HG02943 (cell line): Measurements from ENCODE around the gene GARIN3.

Experiments used
- ATAC-seq: cut with Tn5 transposase; IDR thresholded peaks from one replicate; pipeline ENCODE4 v1.9.1; 2021; ENCODE audit warnings: mild to moderate bottlenecking, low read depth, moderate library complexity; ENCODE audit not compliant: unreplicated experiment

Gene GARIN3

DNA sequence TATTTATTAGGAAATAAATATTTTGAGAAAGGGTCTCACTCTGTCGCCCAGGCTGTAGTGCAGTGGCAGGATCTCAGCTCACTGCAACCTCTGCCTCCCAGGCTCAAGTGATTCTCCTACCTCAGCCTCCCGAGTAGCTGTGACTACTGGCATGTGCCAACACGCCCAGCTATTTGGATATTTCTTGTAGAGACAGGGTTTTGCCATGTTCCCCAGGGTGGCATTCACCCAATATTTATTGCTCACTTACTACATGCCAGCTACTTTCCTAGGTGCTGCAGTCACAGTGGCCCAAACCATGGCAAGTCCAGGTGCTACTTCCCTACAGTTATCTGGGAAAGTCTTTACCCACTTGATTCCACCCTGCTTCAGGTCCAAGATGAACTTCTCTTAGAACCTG is 15.1 kb downstream of the GARIN3 start:
- ATAC-seq, result no peak

DNA sequence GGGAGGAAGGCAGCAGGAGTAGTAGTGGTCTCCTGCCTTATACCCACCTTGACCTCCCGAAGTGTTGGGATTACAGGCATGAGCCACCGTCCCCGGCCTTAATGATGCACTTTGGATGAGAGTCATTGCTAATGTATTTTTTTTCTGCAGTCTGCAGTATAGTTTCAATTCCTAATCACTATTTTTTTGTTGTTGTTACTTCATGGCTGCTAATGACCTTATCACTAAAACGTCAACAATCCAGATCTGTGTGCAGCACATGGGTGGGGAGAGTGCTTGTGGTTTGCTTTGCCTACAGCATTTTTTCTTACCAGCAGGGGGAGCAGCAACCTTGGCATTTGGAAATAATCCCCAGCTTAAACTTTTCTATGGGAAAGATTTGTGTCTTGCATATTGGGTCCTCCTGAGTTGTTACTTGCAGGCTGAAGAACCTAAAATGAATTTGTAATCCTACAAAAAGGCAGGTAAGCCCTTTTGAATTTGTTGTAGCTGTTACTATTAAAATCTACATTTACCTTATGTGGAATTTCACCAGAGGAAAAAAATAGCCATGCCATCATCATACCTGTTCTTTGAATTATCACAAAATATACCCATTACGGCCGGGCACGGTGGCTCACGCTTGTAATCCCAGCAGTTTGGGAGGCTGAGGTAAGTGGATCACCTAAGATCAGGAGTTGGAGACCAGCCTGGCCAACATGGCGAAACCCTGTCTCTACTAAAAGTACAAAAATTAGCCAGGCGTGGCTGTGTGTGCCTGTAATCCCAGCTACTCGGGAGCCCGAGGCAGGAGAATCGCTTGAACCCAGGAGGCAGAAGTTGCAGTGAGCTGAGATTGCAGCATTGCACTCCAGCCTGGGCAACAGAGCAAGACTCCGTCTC is 17.1 kb downstream of the GARIN3 start:
- no peak for ATAC-seq

DNA sequence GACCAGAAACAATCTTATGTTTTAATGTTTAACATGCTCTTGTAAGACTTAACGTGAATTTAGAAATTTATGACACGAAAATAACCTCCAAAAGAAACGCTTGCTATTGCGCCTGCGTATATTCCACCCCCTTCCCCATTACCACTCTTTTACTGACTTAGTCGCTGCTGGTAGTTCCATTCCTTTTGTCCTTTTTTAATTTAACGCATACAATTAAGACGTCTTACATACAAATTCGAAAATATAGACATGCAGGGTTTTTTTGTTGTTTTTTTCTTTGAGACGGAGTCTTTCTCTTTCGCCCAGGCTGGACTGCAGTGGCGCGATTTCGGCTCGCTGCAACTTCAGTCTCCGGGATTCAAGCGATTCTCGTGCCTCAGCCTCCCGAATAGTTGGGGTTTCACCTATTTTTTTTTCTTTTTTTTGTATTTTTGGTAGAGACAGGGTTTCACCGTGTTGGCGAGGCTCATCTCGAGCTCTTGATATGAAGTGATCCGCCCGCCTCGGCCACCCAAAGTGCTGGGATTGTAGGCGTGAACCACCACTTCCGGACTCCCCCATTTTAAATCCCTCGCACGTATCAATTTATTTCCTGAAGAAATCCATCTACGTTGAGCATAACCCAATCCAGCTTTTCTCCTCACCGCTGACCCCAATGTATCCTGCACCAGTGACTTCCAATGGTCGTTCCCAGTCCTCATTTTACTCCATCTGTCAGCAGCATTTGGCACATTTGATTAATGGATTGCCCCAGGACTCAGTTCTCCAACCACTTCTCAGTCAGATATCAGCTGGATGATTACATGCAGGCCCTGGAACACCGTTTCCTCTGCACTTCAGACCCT is 22.7 kb downstream of the GARIN3 start:
- peak; percentile 28 for ATAC-seq

DNA sequence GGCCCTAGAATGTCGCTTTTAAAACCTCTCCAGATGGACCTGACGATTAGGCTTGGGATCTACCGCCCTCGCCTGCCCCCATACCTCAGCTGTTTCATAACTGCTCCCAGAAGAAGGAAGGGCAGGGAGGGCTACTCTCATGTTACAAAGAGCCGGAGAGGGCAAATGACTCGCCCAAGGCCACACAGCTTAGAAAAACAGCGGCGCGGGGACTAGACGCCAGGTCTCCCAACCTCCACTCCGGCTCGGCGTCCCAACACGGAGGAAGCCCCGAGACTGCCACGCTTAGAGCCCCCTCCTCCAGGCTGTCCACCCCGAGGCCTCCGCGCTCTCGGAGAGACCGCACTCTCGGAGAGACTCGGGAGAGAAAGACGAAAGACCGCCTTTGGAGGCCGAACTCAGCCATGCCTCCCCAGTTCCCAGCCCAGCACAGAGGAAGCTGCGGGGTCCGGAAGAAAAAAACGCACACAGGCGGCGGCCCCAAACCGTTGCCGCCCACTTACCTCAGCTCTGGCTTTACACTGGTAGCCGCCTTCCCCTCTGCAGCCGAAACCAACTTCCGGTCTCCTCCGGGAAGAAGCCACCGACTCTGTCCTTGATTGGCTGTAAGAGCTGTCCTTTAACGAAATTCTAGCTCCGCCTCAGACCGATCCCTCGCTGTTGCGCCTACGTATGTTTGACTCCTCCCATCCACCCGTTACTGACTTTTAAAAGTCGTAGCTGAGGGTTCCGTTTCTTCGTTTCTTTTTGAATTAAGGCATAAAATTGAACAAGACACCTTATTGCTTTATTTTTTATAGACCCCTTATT is 23.5 kb downstream of the GARIN3 start, which contains the start of gene MED7:
Gene MED7 (minus strand): TSS at position 549 of the 810 bp plus-strand sequence. CDS start 3,434 bp downstream, outside the sequence.
- peak; percentile 100 for ATAC-seq

DNA sequence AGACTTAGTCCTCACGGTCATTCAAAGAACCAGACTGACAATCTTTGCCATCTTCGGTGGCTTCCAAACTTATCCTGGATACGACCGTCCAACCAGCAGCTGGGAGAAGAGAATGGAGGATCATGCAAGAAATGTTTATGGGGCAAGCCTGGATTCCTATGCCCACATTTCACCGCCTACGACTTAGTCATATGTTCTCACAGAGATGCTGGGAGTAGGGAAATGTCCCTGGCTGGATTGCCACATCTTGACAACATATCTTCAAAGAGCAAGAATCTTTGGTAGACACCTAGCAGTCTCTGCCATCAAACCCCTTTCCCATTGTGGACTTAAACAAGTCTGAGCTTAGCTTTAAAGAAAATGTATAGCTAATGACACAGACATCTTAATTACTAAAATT is 28.4 kb downstream of the GARIN3 start:
- no peak for ATAC-seq

DNA sequence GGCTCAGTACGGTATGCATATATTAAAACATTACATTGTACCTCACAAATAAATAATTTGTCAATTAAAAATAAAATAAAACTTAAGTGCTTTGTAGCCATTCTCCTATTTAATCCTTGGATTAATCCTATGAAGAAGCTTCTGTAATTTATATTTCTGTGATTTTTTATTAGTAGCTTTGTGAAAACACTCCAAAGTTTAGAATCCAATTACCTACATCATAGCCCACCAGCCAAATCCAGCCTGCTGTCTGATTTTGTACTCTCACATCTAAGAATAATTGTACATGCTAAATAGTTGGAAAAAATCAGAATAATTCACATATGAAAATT is 33.8 kb downstream of the GARIN3 start:
- no peak for ATAC-seq

DNA sequence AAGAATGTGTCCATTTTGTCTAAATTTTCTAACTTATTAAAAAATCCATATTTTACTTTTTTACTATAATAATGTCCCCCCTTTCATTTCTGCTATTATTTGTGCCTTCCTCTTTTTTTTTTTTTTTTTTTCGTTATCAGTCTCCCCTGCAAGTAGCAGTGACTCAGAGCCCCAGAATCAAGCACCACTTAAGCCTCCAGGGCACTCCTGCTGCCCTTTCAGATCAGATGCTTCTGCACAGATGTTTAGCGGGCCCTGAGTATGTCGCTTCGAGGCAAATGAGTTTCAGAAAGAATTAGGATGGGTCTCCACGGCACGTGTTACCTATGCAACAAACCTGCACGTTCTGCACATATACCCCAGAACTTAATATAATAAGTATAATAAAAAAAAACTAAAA is 35.1 kb downstream of the GARIN3 start:
- ATAC-seq, result no peak

DNA sequence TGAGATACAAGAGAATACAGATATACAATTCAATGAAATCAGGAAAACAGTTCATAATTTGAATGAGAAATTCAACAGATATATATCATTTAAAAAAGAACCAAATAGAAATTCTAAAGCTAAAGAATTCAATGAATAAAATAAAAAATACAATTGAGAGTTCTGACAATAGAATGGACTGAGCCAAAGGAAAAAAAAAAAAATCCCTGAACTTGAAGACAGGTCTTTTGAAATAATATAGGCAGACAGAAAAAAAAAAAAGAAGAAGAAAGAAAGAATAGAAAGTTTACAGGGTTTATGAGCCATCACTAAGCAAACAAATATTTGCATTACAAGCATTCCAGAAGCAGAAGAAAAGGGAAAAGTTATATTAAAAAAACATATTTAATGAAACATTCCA is 44.4 kb downstream of the GARIN3 start:
- ATAC-seq, result no peak

DNA sequence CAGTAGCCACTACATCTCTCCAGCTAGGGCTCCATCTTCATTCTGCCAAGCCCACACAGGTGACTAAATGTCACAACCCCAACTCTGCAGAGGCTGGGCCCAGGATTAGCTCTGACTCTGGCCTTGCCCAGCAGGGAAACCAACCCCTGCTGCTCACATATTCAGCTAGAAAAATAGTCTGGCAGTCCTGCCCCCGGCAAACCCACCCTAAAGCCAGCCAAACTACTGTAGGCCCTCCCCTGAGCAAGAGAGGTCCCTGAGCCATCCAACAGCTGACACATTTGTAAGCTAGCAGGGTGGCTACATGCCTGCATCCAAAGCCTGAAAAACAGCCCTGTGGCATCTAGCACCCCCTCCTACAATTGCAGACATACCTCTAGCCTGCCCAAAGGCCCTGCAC is 46.0 kb downstream of the GARIN3 start:
- ATAC-seq, result no peak

DNA sequence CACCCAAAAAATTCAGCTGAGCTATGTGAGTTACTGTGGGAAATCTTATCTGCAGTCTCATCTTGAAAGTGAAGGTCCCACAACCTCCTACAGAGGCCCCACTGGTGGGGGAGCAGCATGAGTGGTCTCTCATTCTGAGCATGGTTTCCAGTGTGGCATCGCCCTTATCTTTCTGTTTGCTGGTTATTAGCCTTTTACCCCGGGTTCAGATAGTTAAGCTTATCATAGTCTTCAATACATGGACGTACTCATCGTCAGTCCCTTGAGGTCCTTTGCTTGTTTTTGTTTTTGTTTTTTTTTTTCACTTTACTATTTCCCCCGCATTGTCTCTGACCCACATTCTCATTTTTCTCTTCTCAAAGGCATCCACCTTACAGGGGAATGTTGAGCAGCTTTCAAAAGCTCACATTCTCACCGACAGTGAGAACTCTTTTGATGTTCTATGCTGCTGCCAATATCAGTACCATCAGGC is 49.5 kb downstream of the GARIN3 start:
- no peak for ATAC-seq

DNA sequence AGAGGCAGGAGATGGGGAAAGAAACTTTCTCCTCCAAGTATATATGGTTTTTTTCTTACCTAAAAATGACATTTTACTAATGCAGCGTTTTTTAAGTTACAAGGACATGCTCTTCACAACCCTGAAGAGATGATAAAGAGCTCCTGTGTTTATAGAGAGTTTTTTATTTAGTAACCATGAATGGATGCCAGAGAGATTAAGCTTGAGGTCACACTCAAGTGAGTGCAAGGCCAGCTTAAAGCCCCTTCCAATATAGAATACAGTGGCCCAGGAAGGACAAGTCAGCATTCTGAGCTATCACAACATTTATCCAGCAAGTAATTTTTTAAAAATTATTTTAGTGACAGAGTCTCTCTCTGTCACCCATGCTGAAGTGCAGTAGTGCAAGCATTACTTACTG is 50.6 kb downstream of the GARIN3 start:
- ATAC-seq, result no peak

DNA sequence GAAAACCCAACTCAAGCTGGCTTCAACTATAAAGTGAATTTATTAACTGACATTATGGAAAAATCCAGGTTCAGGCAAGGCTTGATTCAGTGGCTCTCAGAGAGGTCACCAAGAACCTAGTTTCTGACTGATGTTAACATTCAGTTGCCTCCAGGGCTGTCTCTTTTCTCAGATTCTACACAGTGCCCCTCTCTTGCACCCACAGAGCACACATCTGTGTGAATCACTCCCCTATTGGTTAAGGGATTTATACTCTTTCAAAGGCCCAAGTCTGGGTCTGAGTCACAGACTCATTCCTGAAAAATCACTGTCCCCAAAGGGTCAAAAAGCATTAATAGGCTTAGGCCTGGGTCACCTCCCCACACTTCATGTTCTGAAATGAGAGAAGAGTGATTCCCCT is 51.1 kb downstream of the GARIN3 start:
- ATAC-seq, result no peak

DNA sequence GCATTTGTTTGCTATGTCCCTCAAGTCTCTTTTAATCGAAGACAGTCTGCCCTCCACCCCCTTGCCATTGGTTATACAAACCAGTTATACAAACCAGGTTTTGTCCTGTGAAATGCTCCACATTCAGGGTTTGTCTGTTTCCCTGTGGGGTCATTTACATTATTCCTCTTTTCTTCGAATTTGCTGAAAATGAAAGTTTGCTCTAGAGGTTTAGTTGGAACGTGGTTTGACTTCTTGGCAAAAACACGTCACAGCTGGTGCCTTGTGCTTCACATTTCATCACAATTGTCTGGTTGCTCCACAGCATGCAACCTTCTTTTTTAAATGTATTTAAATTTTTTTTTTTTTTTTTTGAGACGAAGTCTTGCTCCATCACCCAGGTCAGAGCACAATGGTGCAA is 53.1 kb downstream of the GARIN3 start:
- ATAC-seq, result no peak
